ENCODE measurements around the gene CHD6. TPM values are rescaled to one million over a fixed set of nuclear protein-coding genes. Genes with fewer than 3 reads are reported as not detected.

CHD6 gene
- total RNA-seq, 1 experiment from 2014 or later = 80.5 TPM

GRCh38 chr20:41534842-41535241, 83.3 kb downstream of the CHD6 start:
- H3K27ac Mint-ChIP-seq (ENCODE audit: unreplicated experiment) = no peak overlapping the region
- DNase-seq = no peak
- H3K4me3 ChIP-seq (ENCODE audit: low read depth, low read length) = no peak overlapping the region
- H3K27me3 Mint-ChIP-seq (ENCODE audit: insufficient read depth, unreplicated experiment) = no peaks in the 10 kb centered on the region
- no peak for TF ChIP-seq CTCF (IDR thresholded peaks at IDR 0.05; ENCODE audit: insufficient read depth in 1 of 2, low read depth in 1 of 2, low read length in 1 of 2, severe bottlenecking in 1 of 2, unreplicated experiment in 1 of 2)
- H3K27me3 ChIP-seq (replicated peaks; ENCODE audit: control insufficient read depth, insufficient read depth, low read length) = no peaks in the 10 kb centered on the region
- CTCF ChIA-PET = no interaction called here
- POLR2A ChIA-PET = no interaction called here
- intact Hi-C loops (cut with micrococcal nuclease; ENCODE audit: unreplicated experiment) = no loop called here
- H3K36me3 Mint-ChIP-seq (ENCODE audit: insufficient read depth, unreplicated experiment) = peaks cover 13% of the 10 kb centered on the region
- H3K4me1 ChIP-seq = peaks cover 7% of the 10 kb centered on the region
- no peaks in the 10 kb centered on the region for H3K9me3 Mint-ChIP-seq (ENCODE audit: unreplicated experiment)
- H3K9me3 ChIP-seq = peaks cover 10% of the 10 kb centered on the region; the same call in 1 of the 2 replicates
- H3K36me3 ChIP-seq (ENCODE audit: control insufficient read depth, insufficient read depth, low read length) = peaks cover 6% of the 10 kb centered on the region
- BruUV-seq (replicated peaks) = no TSS peak
- peaks cover 15% of the 10 kb centered on the region for H3K4me1 Mint-ChIP-seq (ENCODE audit: low read depth, unreplicated experiment)
- no peak overlapping the region for H3K4me3 Mint-ChIP-seq (ENCODE audit: unreplicated experiment)

- Histone ChIP-seq H3K36me3 (ENCODE audit: control insufficient read depth, insufficient read depth, low read length) (peaks cover 6% of the 10 kb centered on the region), H3K27me3 (replicated peaks; ENCODE audit: control insufficient read depth, insufficient read depth, low read length) (no peaks in the 10 kb centered on the region), H3K4me1 (peaks cover 5% of the 10 kb centered on the region), H3K9me3 (peaks cover 10% of the 10 kb centered on the region; the same call in 1 of the 2 replicates), H3K4me3 (ENCODE audit: low read depth, low read length) (no peak overlapping the region)
- no peak for DNase-seq
- Mint-ChIP-seq H3K4me3 (ENCODE audit: unreplicated experiment) (no peak overlapping the region), H3K9me3 (ENCODE audit: unreplicated experiment) (no peaks in the 10 kb centered on the region), H3K27me3 (ENCODE audit: insufficient read depth, unreplicated experiment) (no peaks in the 10 kb centered on the region), H3K36me3 (ENCODE audit: insufficient read depth, unreplicated experiment) (peaks cover 16% of the 10 kb centered on the region), H3K27ac (ENCODE audit: unreplicated experiment) (no peak overlapping the region), H3K4me1 (ENCODE audit: low read depth, unreplicated experiment) (peaks cover 12% of the 10 kb centered on the region)
- CTCF ChIA-PET = no interaction called here
- BruUV-seq (replicated peaks) = no TSS peak
- POLR2A ChIA-PET = no interaction called here
- intact Hi-C loops (cut with micrococcal nuclease; ENCODE audit: unreplicated experiment) = no loop called here
- TF ChIP-seq CTCF (IDR thresholded peaks at IDR 0.05; ENCODE audit: insufficient read depth in 1 of 2, low read depth in 1 of 2, low read length in 1 of 2, severe bottlenecking in 1 of 2, unreplicated experiment in 1 of 2) = no peak
These were observed 84.0 kb downstream of the CHD6 start for GRCh38 chr20:41534170-41534569.

GRCh38 chr20:41533537-41534136, 84.5 kb downstream of the CHD6 start:
- Histone ChIP-seq H3K4me3 (ENCODE audit: low read depth, low read length) (no peak overlapping the region), H3K36me3 (ENCODE audit: control insufficient read depth, insufficient read depth, low read length) (peaks cover 4% of the 10 kb centered on the region), H3K9me3 (peaks cover 10% of the 10 kb centered on the region; the same call in 1 of the 2 replicates), H3K27me3 (replicated peaks; ENCODE audit: control insufficient read depth, insufficient read depth, low read length) (no peaks in the 10 kb centered on the region), H3K4me1 (no peaks in the 10 kb centered on the region)
- Mint-ChIP-seq H3K4me3 (ENCODE audit: unreplicated experiment) (no peak overlapping the region), H3K9me3 (ENCODE audit: unreplicated experiment) (no peaks in the 10 kb centered on the region), H3K27ac (ENCODE audit: unreplicated experiment) (peak overlapping the region; percentile 2), H3K27me3 (ENCODE audit: insufficient read depth, unreplicated experiment) (no peaks in the 10 kb centered on the region), H3K4me1 (ENCODE audit: low read depth, unreplicated experiment) (peaks cover 8% of the 10 kb centered on the region), H3K36me3 (ENCODE audit: insufficient read depth, unreplicated experiment) (peaks cover 12% of the 10 kb centered on the region)
- no TSS peak for BruUV-seq (replicated peaks)
- intact Hi-C loops (cut with micrococcal nuclease; ENCODE audit: unreplicated experiment) = no loop called here
- TF ChIP-seq CTCF (IDR thresholded peaks at IDR 0.05; ENCODE audit: insufficient read depth in 1 of 2, low read depth in 1 of 2, low read length in 1 of 2, severe bottlenecking in 1 of 2, unreplicated experiment in 1 of 2) = no peak
- POLR2A ChIA-PET = no interaction called here
- DNase-seq = no peak
- CTCF ChIA-PET = no interaction called here
